Endodermal cell (in vitro differentiated cells): ENCODE results near the gene MCOLN2. TPM values are rescaled to one million over a fixed set of nuclear protein-coding genes. Genes with fewer than 3 reads are reported as not detected.
"Not testable (repeated sequence)": the region's sequence is repeated elsewhere in the genome, so short reads cannot be mapped to it uniquely, and the experiment has no call there.

ENCODE experiments used
- DNase-seq: peaks from one replicate; pipeline ENCODE4 v3.0.0-alpha.2; 2017
- H3K27ac ChIP-seq: 2 replicates; pipeline ENCODE4 v1.5.1; 2013; ENCODE audit warnings: mild to moderate bottlenecking, low read depth, low read length, moderate library complexity
- H3K27me3 ChIP-seq: 2 replicates; pipeline ENCODE4 v1.6.1; 2013; ENCODE audit warnings: mild to moderate bottlenecking, low read length, moderate library complexity; ENCODE audit not compliant: insufficient read depth, control insufficient read depth, poor library complexity, severe bottlenecking
- H3K36me3 ChIP-seq: 2 replicates; pipeline ENCODE4 v1.7.0; 2013; ENCODE audit warnings: mild to moderate bottlenecking, low read length, moderate library complexity; ENCODE audit not compliant: control insufficient read depth, insufficient read depth
- H3K4me1 ChIP-seq: one replicate; pipeline ENCODE4 v1.7.0; 2013; ENCODE audit warnings: low read length; ENCODE audit not compliant: control insufficient read depth, insufficient read depth
- H3K4me3 ChIP-seq: 2 replicates; pipeline ENCODE4 v1.5.1; 2013; ENCODE audit warnings: mild to moderate bottlenecking, low read length, moderate library complexity
- H3K9ac ChIP-seq: 2 replicates; pipeline ENCODE4 v1.6.1; 2013; ENCODE audit warnings: mild to moderate bottlenecking, low read length, moderate library complexity; ENCODE audit not compliant: poor library complexity, severe bottlenecking; ENCODE audit errors: extremely low read depth
- H3K9me3 ChIP-seq: 2 replicates; pipeline ENCODE4 v1.6.1; 2013; ENCODE audit warnings: mild to moderate bottlenecking, low read length, moderate library complexity; ENCODE audit not compliant: control insufficient read depth
- H3K27ac Mint-ChIP-seq: 2 replicates; pipeline ENCODE4 v1.8.0; 2020; ENCODE audit warnings: mixed read lengths
- H3K27me3 Mint-ChIP-seq: 2 replicates; pipeline ENCODE4 v1.8.0; 2021; ENCODE audit warnings: mild to moderate bottlenecking, mixed read lengths; ENCODE audit not compliant: insufficient read depth
- H3K36me3 Mint-ChIP-seq: 2 replicates; pipeline ENCODE4 v1.8.0; 2020; ENCODE audit warnings: low read depth, mixed read lengths
- H3K4me1 Mint-ChIP-seq: 2 replicates; pipeline ENCODE4 v1.8.0; 2020; ENCODE audit warnings: mixed read lengths
- H3K4me3 Mint-ChIP-seq: 2 replicates; pipeline ENCODE4 v1.8.0; 2020; ENCODE audit warnings: mild to moderate bottlenecking, moderate library complexity, mixed read lengths
- H3K9me3 Mint-ChIP-seq: 2 replicates; pipeline ENCODE4 v1.8.0; 2020; ENCODE audit warnings: mild to moderate bottlenecking, mixed read lengths
- CTCF ChIP-seq: fragments of 200-600 bp; sonication (generic); conservative IDR thresholded peaks from 2 replicates; pipeline ENCODE4 v1.5.0; 2021; ENCODE audit warnings: antibody characterized with exemption, mild to moderate bottlenecking
- WGBS, 2 experiments: methylation state at CpG; one replicate each; pipeline versions ENCODE4 v1.1.5 to v1.1.7; 2013; ENCODE audit warnings: missing lambda C conversion rate in 2 of 2, mixed read lengths in 1 of 2; ENCODE audit not compliant: insufficient coverage in 1 of 2, insufficient read length in 1 of 2; 5-methylcytosine and 5-hydroxymethylcytosine counted together
- total RNA-seq, 2 donors: library from RNA; stranded (reverse); fragmentation: NEBNext Ultra II Directional in 1 of 2; extraction: Animal tissue kit (Norgen Biotek cat#: 25700) in 1 of 2; gene quantifications; 2 replicates in 1 of 2; 3 replicates in 1 of 2; pipeline ENCODE4 v1.2.1, GENCODE V29; 2021

The MCOLN2 gene
- total RNA-seq, 2 donors from 2014 or later, result 0.20 to 0.29 TPM

- no peak for DNase-seq
- H3K4me1 ChIP-seq, result no peaks in the 10 kb centered on the region
- H3K27me3 ChIP-seq, result no peaks in the 10 kb centered on the region
- H3K9me3 ChIP-seq, result no peaks in the 10 kb centered on the region
- Mint-ChIP-seq H3K27me3 (no peaks in the 10 kb centered on the region), H3K9me3 (no peaks in the 10 kb centered on the region), H3K4me1 (no peaks in the 10 kb centered on the region), H3K4me3 (no peak overlapping the region), H3K36me3 (no peaks in the 10 kb centered on the region), H3K27ac (no peak overlapping the region)
- no peak for TF ChIP-seq CTCF
- no peak overlapping the region for H3K4me3 ChIP-seq
- no peak overlapping the region for H3K27ac ChIP-seq
- no peak overlapping the region for H3K9ac ChIP-seq
- H3K36me3 ChIP-seq, result no peaks in the 10 kb centered on the region
These were observed 25.8 kb upstream of the MCOLN2 start for GRCh38 chr1:85022700-85023099.

GRCh38 chr1:85019994-85020393 is 23.1 kb upstream of the MCOLN2 start:
- Mint-ChIP-seq H3K9me3 (no peaks in the 10 kb centered on the region), H3K27me3 (no peaks in the 10 kb centered on the region), H3K36me3 (no peaks in the 10 kb centered on the region), H3K4me3 (no peak overlapping the region), H3K4me1 (no peaks in the 10 kb centered on the region), H3K27ac (no peak overlapping the region)
- Histone ChIP-seq H3K9me3 (no peaks in the 10 kb centered on the region), H3K27me3 (no peaks in the 10 kb centered on the region), H3K9ac (no peak overlapping the region), H3K4me3 (no peak overlapping the region), H3K27ac (no peak overlapping the region), H3K36me3 (no peaks in the 10 kb centered on the region), H3K4me1 (no peaks in the 10 kb centered on the region)
- no peak for TF ChIP-seq CTCF
- no peak for DNase-seq
- 80 to 92% methylated on average over 2 to 4 of the region's 4 CpGs for WGBS, 2 experiments

- H3K27me3 Mint-ChIP-seq, result peaks cover 4% of the 10 kb centered on the region
- Histone ChIP-seq H3K4me3 (no peak overlapping the region), H3K9ac (no peak overlapping the region), H3K9me3 (no peaks in the 10 kb centered on the region), H3K27me3 (no peaks in the 10 kb centered on the region), H3K27ac (no peak overlapping the region), H3K4me1 (no peaks in the 10 kb centered on the region), H3K36me3 (no peaks in the 10 kb centered on the region)
- H3K4me3 Mint-ChIP-seq, result no peak overlapping the region
- H3K9me3 Mint-ChIP-seq, result no peaks in the 10 kb centered on the region
- no peaks in the 10 kb centered on the region for H3K4me1 Mint-ChIP-seq
- WGBS, 2 experiments, result 91% methylated on average over 1 of the region's 1 CpG; no CpG with 5 or more reads in 1 of the 2 experiments
- H3K27ac Mint-ChIP-seq, result no peak overlapping the region
- H3K36me3 Mint-ChIP-seq, result no peaks in the 10 kb centered on the region
- no peak for DNase-seq
- no peak for TF ChIP-seq CTCF
These were observed 18.9 kb upstream of the MCOLN2 start for GRCh38 chr1:85015826-85016225.

GRCh38 chr1:85005641-85006040 is 8.7 kb upstream of the MCOLN2 start:
- 83% methylated on average over 1 of the region's 1 CpG; no CpG with 5 or more reads in 1 of the 2 experiments for WGBS, 2 experiments
- H3K36me3 ChIP-seq, H3K4me3 ChIP-seq, H3K9ac ChIP-seq, H3K27ac Mint-ChIP-seq, H3K36me3 Mint-ChIP-seq, H3K4me1 Mint-ChIP-seq, H3K27ac ChIP-seq, H3K4me1 ChIP-seq, H3K9me3 Mint-ChIP-seq, H3K4me3 Mint-ChIP-seq, H3K9me3 ChIP-seq, DNase-seq: not testable (repeated sequence)
- H3K27me3 Mint-ChIP-seq, result peaks cover 62% of the 10 kb centered on the region
- H3K27me3 ChIP-seq, result peaks cover 35% of the 10 kb centered on the region
